ENCODE measurements around the gene HEATR5B. TPM values are rescaled to one million over a fixed set of nuclear protein-coding genes. Genes with fewer than 3 reads are reported as not detected.

HEATR5B gene
- 15.3 and 16.8 TPM in 2 replicates for total RNA-seq

DNA sequence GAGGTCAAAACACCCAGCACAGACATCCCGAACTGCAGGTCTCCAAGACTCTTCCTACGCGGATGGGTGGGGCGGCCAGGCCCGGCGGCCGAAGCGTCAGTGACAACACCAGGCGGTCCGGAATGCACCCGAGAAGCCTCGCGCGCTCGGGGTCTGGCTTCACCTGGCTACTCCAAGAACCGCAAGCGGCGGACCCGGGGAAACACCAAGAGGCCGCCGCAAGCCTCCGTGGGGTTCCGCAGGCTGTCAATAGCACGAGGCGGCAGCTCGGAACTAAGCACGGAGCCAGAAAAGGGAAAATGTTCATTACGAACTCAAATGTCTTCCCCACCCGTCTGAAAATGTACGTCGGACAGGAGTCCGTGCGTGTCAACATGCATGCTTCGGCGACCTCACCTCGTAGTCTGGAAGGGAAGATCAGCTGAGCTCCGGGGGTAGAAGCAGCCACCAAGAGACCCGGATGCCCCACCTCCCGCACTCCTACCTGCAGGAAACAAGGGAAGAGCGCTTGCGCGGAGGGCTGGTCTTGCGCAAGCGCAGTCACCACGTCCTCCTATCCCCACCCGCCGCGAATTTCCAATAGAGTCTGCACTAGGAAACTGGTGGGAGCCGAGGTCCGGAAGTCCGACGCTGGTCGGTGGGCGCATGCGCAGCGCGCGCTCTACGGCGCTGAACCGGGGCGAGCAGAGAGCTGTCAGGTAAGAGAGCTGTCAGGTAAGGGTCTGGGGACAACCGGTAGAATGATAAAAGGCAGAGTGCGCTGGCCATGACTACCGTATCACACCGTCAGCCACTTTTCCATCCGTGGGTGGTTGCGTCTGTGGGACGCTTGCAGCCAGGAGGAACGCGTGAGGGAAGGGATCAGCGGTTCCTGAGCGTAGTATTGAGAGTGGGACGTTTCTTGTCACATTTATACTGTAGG, at the start of gene HEATR5B, which contains the start of gene GPATCH11:
HEATR5B (minus strand) TSS at position 500 of the 922 bp plus-strand sequence. CDS start 958 bp downstream, outside the sequence.
GPATCH11 (plus strand) TSS at position 646 of the 922 bp plus-strand sequence. CDS start 3,864 bp downstream, outside the sequence.
- intact Hi-C loops (cut with micrococcal nuclease), result loop anchor here (1.0 to 5.0 kb wide), 4 partner anchors 73 to 302 kb away; partner anchors contain the start of genes CEBPZ, EIF2AK2, NDUFAF7 and STRN
- no peak within 1 kb of the TSS for H3K27ac Mint-ChIP-seq
- DNase-seq (ENCODE audit: low spot score), result peak; percentile 90
- peaks cover 26% of the 10 kb centered on the region for H3K36me3 Mint-ChIP-seq (ENCODE audit: low read depth)
- H3K27me3 Mint-ChIP-seq (ENCODE audit: low read depth), result no peaks in the 10 kb centered on the region
- H3K9me3 Mint-ChIP-seq, result no peaks in the 10 kb centered on the region
- H3K4me3 Mint-ChIP-seq (ENCODE audit: low read depth), result no peak within 1 kb of the TSS
- peaks cover 35% of the 10 kb centered on the region for H3K4me1 Mint-ChIP-seq (ENCODE audit: low read depth)

DNA sequence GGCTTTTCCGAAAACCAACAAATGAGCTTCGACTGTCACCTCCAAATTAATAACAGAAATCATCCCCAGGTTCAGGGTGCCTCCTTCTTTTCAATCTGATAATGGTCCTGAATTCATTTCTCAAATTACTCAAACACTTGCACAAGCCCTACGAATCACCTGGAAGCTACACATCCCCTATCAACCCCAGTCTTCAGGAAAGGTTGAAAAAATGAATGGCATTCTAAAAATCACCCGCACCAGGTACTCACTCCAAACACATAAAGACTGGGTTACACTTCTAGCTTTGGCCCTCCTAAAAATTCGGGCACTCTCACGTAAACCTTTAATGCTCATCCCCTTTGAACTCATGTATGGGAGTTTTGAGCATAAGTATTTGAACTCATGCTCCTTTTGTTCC, 48.7 kb upstream of the HEATR5B start:
- Mint-ChIP-seq H3K36me3 (ENCODE audit: low read depth) (peaks cover 56% of the 10 kb centered on the region), H3K27ac (no peak overlapping the region), H3K9me3 (no peaks in the 10 kb centered on the region), H3K27me3 (ENCODE audit: low read depth) (no peaks in the 10 kb centered on the region), H3K4me3 (ENCODE audit: low read depth) (no peak overlapping the region), H3K4me1 (ENCODE audit: low read depth) (no peaks in the 10 kb centered on the region)
- DNase-seq (ENCODE audit: low spot score), result no peak
- intact Hi-C loops (cut with micrococcal nuclease), result no loop called here

DNA sequence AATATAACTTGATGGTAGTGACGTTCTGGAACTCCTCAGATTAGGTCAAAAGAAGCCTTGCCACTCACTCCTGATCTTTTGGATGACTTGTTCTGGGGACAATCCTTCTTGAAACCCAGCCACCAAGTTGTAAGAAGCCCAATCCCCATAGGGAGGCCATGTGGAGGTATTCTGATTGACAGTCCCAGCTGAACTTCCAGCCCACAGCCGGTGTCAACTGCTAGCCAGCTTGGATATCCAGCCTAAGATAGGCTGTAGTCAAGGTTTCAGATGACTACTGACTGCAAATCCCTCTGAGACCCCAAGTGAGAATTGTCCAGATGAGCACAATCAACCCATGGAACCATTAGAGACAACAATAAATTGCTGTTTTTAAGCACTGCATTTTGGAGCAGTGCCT, 41.2 kb upstream of the HEATR5B start:
- H3K27me3 Mint-ChIP-seq (ENCODE audit: low read depth), result no peaks in the 10 kb centered on the region
- DNase-seq (ENCODE audit: low spot score), result no peak
- no peak overlapping the region for H3K27ac Mint-ChIP-seq
- no peaks in the 10 kb centered on the region for H3K9me3 Mint-ChIP-seq
- H3K4me3 Mint-ChIP-seq (ENCODE audit: low read depth), result no peak overlapping the region
- intact Hi-C loops (cut with micrococcal nuclease), result no loop called here
- peaks cover 58% of the 10 kb centered on the region for H3K36me3 Mint-ChIP-seq (ENCODE audit: low read depth)
- no peaks in the 10 kb centered on the region for H3K4me1 Mint-ChIP-seq (ENCODE audit: low read depth)

DNA sequence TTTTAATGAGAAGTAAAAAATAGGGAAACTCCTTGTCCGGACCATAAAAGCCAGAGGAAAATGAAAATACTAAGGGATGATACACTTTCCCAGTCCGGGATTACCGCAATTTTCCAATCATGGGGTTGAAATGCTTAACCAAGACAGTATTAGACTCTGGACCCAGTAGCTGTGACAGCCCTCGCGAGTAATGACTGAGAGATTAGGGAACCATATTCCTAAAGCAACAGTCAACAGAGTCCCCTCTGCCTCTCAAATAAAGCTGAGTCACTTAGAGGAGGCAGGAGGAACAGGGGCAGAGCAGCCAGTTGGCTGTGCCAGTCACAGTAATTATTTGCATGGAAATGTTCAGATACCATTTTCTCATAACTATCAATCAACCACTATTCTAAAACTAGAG, 35.0 kb upstream of the HEATR5B start:
- H3K27me3 Mint-ChIP-seq (ENCODE audit: low read depth), result no peaks in the 10 kb centered on the region
- H3K4me3 Mint-ChIP-seq (ENCODE audit: low read depth), result no peak overlapping the region
- H3K27ac Mint-ChIP-seq, result no peak overlapping the region
- H3K9me3 Mint-ChIP-seq, result no peaks in the 10 kb centered on the region
- no peak for DNase-seq (ENCODE audit: low spot score)
- peaks cover 5% of the 10 kb centered on the region for H3K4me1 Mint-ChIP-seq (ENCODE audit: low read depth)
- intact Hi-C loops (cut with micrococcal nuclease), result no loop called here
- H3K36me3 Mint-ChIP-seq (ENCODE audit: low read depth), result peaks cover 45% of the 10 kb centered on the region

DNA sequence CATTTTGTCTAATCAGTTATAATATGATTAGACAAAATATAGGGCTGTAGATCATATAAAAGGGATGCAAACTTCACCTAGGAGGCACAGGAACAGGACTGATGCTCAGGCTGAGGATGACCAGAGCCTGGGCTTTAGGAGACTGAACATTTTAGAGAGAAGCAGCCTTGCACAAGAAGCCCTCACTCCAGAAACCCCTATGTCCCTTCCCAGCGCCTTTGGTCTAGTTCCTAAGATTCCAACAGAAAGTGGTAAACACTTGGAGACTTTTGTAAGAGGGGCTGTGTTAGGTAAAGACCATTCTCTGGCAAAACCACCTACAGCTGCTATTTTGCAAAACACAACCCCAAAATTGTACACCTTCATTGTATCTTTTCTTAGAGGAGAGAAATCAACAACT, 33.4 kb upstream of the HEATR5B start:
- peaks cover 5% of the 10 kb centered on the region for H3K4me1 Mint-ChIP-seq (ENCODE audit: low read depth)
- no peak for DNase-seq (ENCODE audit: low spot score)
- H3K9me3 Mint-ChIP-seq, result no peaks in the 10 kb centered on the region
- no peak overlapping the region for H3K27ac Mint-ChIP-seq
- intact Hi-C loops (cut with micrococcal nuclease), result no loop called here
- peaks cover 42% of the 10 kb centered on the region for H3K36me3 Mint-ChIP-seq (ENCODE audit: low read depth)
- no peak overlapping the region for H3K4me3 Mint-ChIP-seq (ENCODE audit: low read depth)
- no peaks in the 10 kb centered on the region for H3K27me3 Mint-ChIP-seq (ENCODE audit: low read depth)

DNA sequence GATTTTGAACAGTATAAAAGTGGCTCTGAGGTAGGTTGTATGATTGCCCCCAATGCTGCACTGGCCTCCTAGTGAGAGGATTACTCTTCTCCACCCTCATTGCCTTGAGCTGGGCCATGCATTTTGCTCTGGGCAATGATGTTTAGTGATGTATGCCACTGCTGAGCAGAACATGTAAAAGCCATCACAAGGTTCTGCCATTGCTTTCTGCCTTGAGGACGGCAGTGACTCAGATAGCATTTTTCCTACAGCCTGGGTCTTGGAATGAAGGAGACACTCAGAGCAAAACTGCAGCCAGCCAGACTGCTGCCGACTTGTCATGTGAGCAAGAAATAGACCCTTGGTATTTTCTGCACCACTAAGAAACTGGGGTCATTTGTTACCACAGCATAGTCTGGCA, 27.8 kb upstream of the HEATR5B start:
- Mint-ChIP-seq H3K27ac (no peak overlapping the region), H3K4me1 (ENCODE audit: low read depth) (peaks cover 6% of the 10 kb centered on the region), H3K27me3 (ENCODE audit: low read depth) (no peaks in the 10 kb centered on the region), H3K9me3 (no peaks in the 10 kb centered on the region), H3K36me3 (ENCODE audit: low read depth) (peaks cover 60% of the 10 kb centered on the region), H3K4me3 (ENCODE audit: low read depth) (no peak overlapping the region)
- intact Hi-C loops (cut with micrococcal nuclease), result no loop called here
- no peak for DNase-seq (ENCODE audit: low spot score)

DNA sequence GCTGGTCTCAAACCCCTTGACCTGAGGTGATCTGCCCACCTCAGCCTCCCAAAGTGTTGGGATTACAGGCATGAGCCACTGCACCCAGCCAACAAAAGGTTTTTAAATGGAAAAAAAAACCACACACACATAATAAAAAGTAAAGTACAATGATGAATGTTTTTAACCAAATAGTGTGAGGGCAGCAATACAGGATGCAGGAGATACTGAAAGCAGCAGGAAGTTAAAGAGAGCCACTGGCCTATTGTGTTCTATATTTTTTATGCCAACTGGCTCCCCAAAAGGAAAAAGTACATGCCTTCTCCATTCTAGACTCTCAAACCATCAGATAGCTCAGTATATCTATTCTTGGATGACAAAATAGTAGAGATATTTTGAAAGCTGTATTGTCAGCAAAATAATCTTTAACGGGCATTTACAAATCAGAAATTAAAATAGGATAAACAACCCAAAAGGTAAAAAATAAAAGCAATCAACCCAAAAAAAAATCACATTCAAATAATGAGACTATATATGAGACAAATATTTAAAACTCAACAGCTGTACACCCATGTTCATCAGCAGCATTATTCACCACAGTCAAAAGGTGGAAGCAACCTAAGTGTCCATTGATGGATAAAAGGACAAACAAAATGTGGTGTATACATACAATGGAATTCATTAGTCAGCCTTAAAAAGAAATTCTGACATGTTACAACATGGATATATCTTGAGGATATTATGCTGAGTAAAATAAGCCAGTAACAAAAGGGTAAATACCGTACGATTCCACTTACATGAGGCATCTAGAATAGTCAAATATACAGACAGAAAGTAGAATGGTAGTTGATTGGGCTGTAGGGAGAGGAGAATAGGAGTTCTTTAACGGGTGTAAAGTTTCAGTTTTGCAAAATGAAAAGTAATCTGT, 26.4 kb upstream of the HEATR5B start:
- H3K36me3 Mint-ChIP-seq (ENCODE audit: low read depth), result peaks cover 59% of the 10 kb centered on the region
- no peak for DNase-seq (ENCODE audit: low spot score)
- H3K4me3 Mint-ChIP-seq (ENCODE audit: low read depth), result no peak overlapping the region
- H3K4me1 Mint-ChIP-seq (ENCODE audit: low read depth), result peaks cover 1% of the 10 kb centered on the region
- no peaks in the 10 kb centered on the region for H3K9me3 Mint-ChIP-seq
- no peaks in the 10 kb centered on the region for H3K27me3 Mint-ChIP-seq (ENCODE audit: low read depth)
- intact Hi-C loops (cut with micrococcal nuclease), result no loop called here
- no peak overlapping the region for H3K27ac Mint-ChIP-seq

DNA sequence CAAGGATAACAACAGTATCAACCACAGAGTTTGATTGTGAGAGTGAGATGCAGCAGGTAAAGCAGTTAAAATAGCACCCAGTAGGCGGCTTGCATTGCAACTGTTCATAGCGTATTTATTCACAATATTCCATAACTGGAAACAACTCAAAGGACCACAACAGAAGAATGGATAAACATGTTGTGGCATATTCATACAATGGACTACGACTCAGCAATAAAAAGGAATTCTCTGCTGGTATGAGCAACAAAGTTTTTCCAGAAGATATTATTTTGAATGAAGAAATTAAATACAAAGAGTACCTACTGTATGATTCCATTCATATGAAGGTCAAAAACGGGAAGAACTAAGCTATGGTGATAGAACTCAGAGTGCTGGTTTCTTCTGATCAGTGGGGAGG, 25.4 kb upstream of the HEATR5B start:
- no peaks in the 10 kb centered on the region for H3K9me3 Mint-ChIP-seq
- no peak overlapping the region for H3K4me3 Mint-ChIP-seq (ENCODE audit: low read depth)
- intact Hi-C loops (cut with micrococcal nuclease), result no loop called here
- DNase-seq (ENCODE audit: low spot score), result no peak
- H3K36me3 Mint-ChIP-seq (ENCODE audit: low read depth), result peaks cover 64% of the 10 kb centered on the region
- H3K4me1 Mint-ChIP-seq (ENCODE audit: low read depth), result peaks cover 1% of the 10 kb centered on the region
- H3K27ac Mint-ChIP-seq, result no peak overlapping the region
- H3K27me3 Mint-ChIP-seq (ENCODE audit: low read depth), result no peaks in the 10 kb centered on the region

DNA sequence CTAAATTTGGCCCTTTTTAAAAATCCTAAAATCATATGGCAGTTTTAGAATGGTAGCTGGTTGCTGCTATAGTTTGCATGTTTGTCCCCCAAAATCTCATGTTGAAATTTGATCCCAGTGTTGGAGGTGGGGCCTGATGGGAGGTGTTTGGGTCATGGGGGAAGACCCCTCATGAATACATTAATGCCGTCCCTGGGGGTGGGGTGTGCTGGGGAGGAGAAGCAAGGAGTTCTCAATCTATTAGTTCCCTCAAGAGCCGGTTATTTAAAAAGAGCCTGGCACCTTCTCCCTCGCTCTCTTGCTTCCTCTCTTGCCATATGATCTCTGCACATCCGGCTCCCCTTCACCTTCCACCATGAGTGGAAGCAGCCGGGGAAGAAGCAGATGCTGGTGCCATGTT, 21.0 kb upstream of the HEATR5B start:
- Mint-ChIP-seq H3K4me1 (ENCODE audit: low read depth) (no peaks in the 10 kb centered on the region), H3K27ac (no peak overlapping the region), H3K27me3 (ENCODE audit: low read depth) (no peaks in the 10 kb centered on the region), H3K4me3 (ENCODE audit: low read depth) (no peak overlapping the region), H3K9me3 (no peaks in the 10 kb centered on the region), H3K36me3 (ENCODE audit: low read depth) (peaks cover 65% of the 10 kb centered on the region)
- intact Hi-C loops (cut with micrococcal nuclease), result no loop called here
- no peak for DNase-seq (ENCODE audit: low spot score)

DNA sequence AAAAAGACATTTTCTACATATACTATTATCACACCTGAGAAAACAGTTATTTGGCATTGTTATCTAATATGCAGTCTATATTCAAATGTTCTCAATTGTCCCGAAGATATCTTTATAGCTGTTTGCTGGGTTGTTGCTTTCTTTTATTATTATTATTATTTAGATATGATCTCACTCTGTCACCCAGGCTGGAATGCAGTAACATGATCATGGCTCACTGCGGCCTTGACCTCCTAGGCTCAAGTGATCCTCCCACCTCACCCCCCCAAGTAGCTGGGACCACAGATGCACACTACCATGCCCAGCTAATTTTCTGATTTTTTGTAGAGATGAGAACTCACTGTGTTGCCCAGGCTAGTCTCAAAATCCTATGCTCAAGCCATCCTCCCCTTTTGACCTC, 20.0 kb upstream of the HEATR5B start:
- Mint-ChIP-seq H3K36me3 (ENCODE audit: low read depth) (peaks cover 69% of the 10 kb centered on the region), H3K27ac (no peak overlapping the region), H3K27me3 (ENCODE audit: low read depth) (no peaks in the 10 kb centered on the region), H3K4me1 (ENCODE audit: low read depth) (no peaks in the 10 kb centered on the region), H3K9me3 (no peaks in the 10 kb centered on the region), H3K4me3 (ENCODE audit: low read depth) (no peak overlapping the region)
- no peak for DNase-seq (ENCODE audit: low spot score)
- intact Hi-C loops (cut with micrococcal nuclease), result no loop called here

DNA sequence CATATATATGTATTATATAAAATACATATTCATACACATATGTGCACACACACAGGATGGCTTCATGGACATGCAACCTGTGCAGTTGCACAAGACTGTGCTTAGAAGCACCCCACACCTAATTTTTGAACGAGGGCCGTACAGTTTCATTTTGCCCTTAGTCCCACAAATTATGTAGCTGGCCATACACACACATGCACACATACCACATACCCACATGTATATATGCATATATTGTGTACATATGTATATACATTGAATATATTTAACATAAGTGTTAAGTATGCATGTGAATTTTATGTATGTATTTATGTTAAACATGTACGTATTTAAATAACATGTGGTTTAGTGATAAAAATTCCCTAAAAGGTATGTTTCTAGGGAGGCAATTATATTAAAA, 18.4 kb upstream of the HEATR5B start:
- Mint-ChIP-seq H3K27ac (no peak overlapping the region), H3K4me1 (ENCODE audit: low read depth) (no peaks in the 10 kb centered on the region), H3K36me3 (ENCODE audit: low read depth) (peaks cover 54% of the 10 kb centered on the region), H3K4me3 (ENCODE audit: low read depth) (no peak overlapping the region), H3K27me3 (ENCODE audit: low read depth) (no peaks in the 10 kb centered on the region), H3K9me3 (no peaks in the 10 kb centered on the region)
- DNase-seq (ENCODE audit: low spot score), result no peak
- intact Hi-C loops (cut with micrococcal nuclease), result no loop called here

DNA sequence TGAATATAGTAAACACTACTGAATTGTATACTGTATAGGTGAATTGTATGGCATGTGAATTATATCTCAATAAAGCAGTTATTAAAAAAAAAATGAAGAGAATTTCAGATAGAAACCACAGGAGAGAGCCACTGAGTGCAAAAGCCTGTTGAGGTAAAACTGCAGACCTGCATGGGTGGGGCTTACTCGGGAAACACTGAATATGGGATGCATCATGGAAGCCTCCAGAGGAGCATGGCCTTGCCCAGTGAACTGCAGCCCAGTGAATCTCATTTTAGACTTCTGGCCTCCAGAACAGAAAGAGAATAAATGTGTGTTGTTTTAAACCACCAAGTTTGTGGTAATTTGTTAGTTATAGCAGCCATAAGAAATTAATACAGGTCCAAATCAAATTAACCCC, 15.9 kb upstream of the HEATR5B start:
- intact Hi-C loops (cut with micrococcal nuclease), result no loop called here
- no peak for DNase-seq (ENCODE audit: low spot score)
- peaks cover 50% of the 10 kb centered on the region for H3K36me3 Mint-ChIP-seq (ENCODE audit: low read depth)
- H3K27ac Mint-ChIP-seq, result no peak overlapping the region
- H3K9me3 Mint-ChIP-seq, result no peaks in the 10 kb centered on the region
- H3K4me1 Mint-ChIP-seq (ENCODE audit: low read depth), result no peaks in the 10 kb centered on the region
- H3K4me3 Mint-ChIP-seq (ENCODE audit: low read depth), result no peak overlapping the region
- no peaks in the 10 kb centered on the region for H3K27me3 Mint-ChIP-seq (ENCODE audit: low read depth)

Data from activated T-helper 2 cell treated with anti-CD3 and anti-CD28 coated beads, Interferon-gamma antibody, Interleukin-2, Interleukin-4, amounts not matched to agents 10 μg/mL and 5 μg/mL and 100 μg/mL, durations not matched to agents 14 hours and 24 hours and 36 hours (primary cell).